ENCODE measurements around the gene ADAM30. TPM values are rescaled to one million over a fixed set of nuclear protein-coding genes. Genes with fewer than 3 reads are reported as not detected.

ADAM30 gene
- total and polyA plus RNA-seq, 2 of the 13 experiments (the other 11 are each of a cell fraction or from before 2014, with no cell fraction given) = not detected

DNA sequence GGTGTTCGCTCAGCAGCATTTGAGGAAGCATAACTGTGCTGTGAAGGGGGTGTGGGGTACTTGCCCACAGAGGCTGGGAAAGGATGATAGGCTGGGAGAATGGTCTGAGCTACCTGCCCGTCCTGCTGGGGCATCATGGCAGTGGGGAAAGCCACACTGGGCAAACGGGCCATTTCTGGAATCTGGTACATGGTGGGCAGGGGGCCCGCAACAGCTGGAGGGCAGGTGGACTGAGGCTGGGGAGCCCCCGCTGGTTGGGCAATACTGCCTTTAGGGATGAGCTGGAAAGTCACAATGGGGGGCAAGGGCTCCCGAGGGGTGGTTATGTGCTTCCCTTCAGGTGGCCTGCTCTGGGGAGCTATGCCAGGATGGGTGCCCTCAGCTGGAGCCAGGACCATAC lies 19.2 kb upstream of the ADAM30 start:
- in situ Hi-C loops (cut with HindIII; ENCODE audit: extremely low pct_ligation_motif_present, low pct_unique_long_range_greater_than_20kb) = no loop called here
- ChIA-PET CTCF (ENCODE audit: low intra/inter-chr PET ratio, low total read pairs) (no interaction called here), POLR2A (no interaction called here)
- intact Hi-C loops (cut with micrococcal nuclease; ENCODE audit: unreplicated experiment) = no loop called here
- Histone ChIP-seq H4K20me1 (ENCODE audit: insufficient read depth, low read length) (no peaks in the 10 kb centered on the region), H3K4me2 (ENCODE audit: low read depth, low read length) (no peak overlapping the region), H3K4me1 (ENCODE audit: insufficient read depth, low read length) (no peaks in the 10 kb centered on the region), H3K4me3 (replicated peaks in 1 of 3; ENCODE audit: insufficient read depth in 1 of 3, low read depth in 2 of 3, low read length in 3 of 3) (no peak overlapping the region), H3K9ac (ENCODE audit: insufficient read depth, low read depth, low read length) (no peak overlapping the region), H3K79me2 (ENCODE audit: insufficient read depth, low read length) (no peaks in the 10 kb centered on the region), H3K27me3 (ENCODE audit: control insufficient read depth in 1 of 2, insufficient read depth in 2 of 2, low read length in 2 of 2) (no peaks in the 10 kb centered on the region), H3K27ac (ENCODE audit: extremely low read length, insufficient read depth, low read length) (no peak overlapping the region), H3K9me3 (ENCODE audit: low read length) (no peaks in the 10 kb centered on the region), H2AFZ (ENCODE audit: low read length) (no peak overlapping the region), H3K36me3 (replicated peaks in 1 of 2; ENCODE audit: control insufficient read depth in 1 of 2, insufficient read depth in 2 of 2, low read length in 2 of 2) (peaks cover 7 to 27% of the 10 kb centered on the region in 2 experiments; a peak in 3 of 5 replicates)
- no peak for ATAC-seq
- FAIRE-seq = no peak
- 88% methylated on average over 2 of the region's 6 CpGs for WGBS (ENCODE audit: low lambda C conversion rate)
- DNase-seq (ENCODE audit: low spot score) = no peak
- TF ChIP-seq, protein P1, sequence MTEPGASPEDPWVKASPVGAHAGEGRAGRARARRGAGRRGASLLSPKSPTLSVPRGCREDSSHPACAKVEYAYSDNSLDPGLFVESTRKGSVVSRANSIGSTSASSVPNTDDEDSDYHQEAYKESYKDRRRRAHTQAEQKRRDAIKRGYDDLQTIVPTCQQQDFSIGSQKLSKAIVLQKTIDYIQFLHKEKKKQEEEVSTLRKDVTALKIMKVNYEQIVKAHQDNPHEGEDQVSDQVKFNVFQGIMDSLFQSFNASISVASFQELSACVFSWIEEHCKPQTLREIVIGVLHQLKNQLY (CRISPR knock-in tag; IDR thresholded peaks at IDR 0.05) = no peak
- no peak for TF ChIP-seq HDAC2 (CRISPR knock-in tag; IDR thresholded peaks at IDR 0.05)
- TF ChIP-seq, protein P2, sequence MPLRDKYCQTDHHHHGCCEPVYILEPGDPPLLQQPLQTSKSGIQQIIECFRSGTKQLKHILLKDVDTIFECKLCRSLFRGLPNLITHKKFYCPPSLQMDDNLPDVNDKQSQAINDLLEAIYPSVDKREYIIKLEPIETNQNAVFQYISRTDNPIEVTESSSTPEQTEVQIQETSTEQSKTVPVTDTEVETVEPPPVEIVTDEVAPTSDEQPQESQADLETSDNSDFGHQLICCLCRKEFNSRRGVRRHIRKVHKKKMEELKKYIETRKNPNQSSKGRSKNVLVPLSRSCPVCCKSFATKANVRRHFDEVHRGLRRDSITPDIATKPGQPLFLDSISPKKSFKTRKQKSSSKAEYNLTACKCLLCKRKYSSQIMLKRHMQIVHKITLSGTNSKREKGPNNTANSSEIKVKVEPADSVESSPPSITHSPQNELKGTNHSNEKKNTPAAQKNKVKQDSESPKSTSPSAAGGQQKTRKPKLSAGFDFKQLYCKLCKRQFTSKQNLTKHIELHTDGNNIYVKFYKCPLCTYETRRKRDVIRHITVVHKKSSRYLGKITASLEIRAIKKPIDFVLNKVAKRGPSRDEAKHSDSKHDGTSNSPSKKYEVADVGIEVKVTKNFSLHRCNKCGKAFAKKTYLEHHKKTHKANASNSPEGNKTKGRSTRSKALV (CRISPR knock-in tag; IDR thresholded peaks at IDR 0.05) = no peak
- no TSS peak for BruUV-seq (replicated peaks)

DNA sequence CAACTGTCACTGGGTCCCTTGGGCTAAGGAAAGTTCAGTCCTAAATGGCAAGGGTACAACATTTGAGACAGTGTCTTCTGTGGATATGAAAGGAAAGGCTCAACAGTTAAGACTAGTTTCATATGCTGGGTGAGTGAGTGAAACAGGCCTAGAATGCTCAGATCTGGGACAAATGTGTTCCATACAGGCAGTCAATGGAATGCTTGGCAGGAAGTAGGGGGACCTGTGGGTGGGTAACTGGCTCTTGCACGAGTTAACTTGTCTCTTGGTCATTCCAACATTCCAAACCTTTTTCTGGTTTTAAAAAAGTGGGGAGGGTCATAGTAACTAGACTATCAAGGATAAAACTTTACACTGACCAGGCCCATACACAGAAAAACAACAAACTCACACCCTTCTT lies 17.8 kb upstream of the ADAM30 start:
- ATAC-seq (no peak), DNase-seq (ENCODE audit: low spot score) (no peak), FAIRE-seq (no peak)
- ChIA-PET POLR2A (no interaction called here), CTCF (ENCODE audit: low intra/inter-chr PET ratio, low total read pairs) (no interaction called here)
- in situ Hi-C loops (cut with HindIII; ENCODE audit: extremely low pct_ligation_motif_present, low pct_unique_long_range_greater_than_20kb) (no loop called here), intact Hi-C loops (cut with micrococcal nuclease; ENCODE audit: unreplicated experiment) (no loop called here)
- Histone ChIP-seq H2AFZ (ENCODE audit: low read length) (no peak overlapping the region), H3K9ac (ENCODE audit: insufficient read depth, low read depth, low read length) (no peak overlapping the region), H3K27me3 (ENCODE audit: control insufficient read depth in 1 of 2, insufficient read depth in 2 of 2, low read length in 2 of 2) (no peaks in the 10 kb centered on the region), H3K27ac (ENCODE audit: extremely low read length, insufficient read depth, low read length) (no peak overlapping the region), H3K4me3 (replicated peaks in 1 of 3; ENCODE audit: insufficient read depth in 1 of 3, low read depth in 2 of 3, low read length in 3 of 3) (no peak overlapping the region), H3K36me3 (replicated peaks in 1 of 2; ENCODE audit: control insufficient read depth in 1 of 2, insufficient read depth in 2 of 2, low read length in 2 of 2) (peaks cover 5 to 23% of the 10 kb centered on the region in 2 experiments; a peak in 3 of 5 replicates), H4K20me1 (ENCODE audit: insufficient read depth, low read length) (no peaks in the 10 kb centered on the region), H3K79me2 (ENCODE audit: insufficient read depth, low read length) (no peaks in the 10 kb centered on the region), H3K4me2 (ENCODE audit: low read depth, low read length) (no peak overlapping the region), H3K4me1 (ENCODE audit: insufficient read depth, low read length) (no peaks in the 10 kb centered on the region), H3K9me3 (ENCODE audit: low read length) (no peaks in the 10 kb centered on the region)
- WGBS (ENCODE audit: low lambda C conversion rate) = 50% methylated on average over 1 of the region's 1 CpG
- BruUV-seq (replicated peaks) = no TSS peak
- TF ChIP-seq CEBPB (IDR thresholded peaks at IDR 0.05; ENCODE audit: borderline replicate concordance, low read depth, low read length) (no peak), ZNF629 (CRISPR knock-in tag; conservative IDR thresholded peaks at IDR 0.05) (no peak), MYPOP (CRISPR knock-in tag; IDR thresholded peaks at IDR 0.05) (no peak), ZNF777 (CRISPR knock-in tag; IDR thresholded peaks at IDR 0.05) (no peak), POGK (CRISPR knock-in tag; conservative IDR thresholded peaks at IDR 0.05) (no peak), ZNF749 (CRISPR knock-in tag; IDR thresholded peaks at IDR 0.05; ENCODE audit: borderline replicate concordance) (no peak), EP300 (IDR thresholded peaks at IDR 0.05; ENCODE audit: low read depth in 2 of 2, low read length in 2 of 2) (no peak), EP300 (CRISPR knock-in tag; IDR thresholded peaks at IDR 0.05; ENCODE audit: borderline replicate concordance) (no peak)
- TF ChIP-seq, protein P3, sequence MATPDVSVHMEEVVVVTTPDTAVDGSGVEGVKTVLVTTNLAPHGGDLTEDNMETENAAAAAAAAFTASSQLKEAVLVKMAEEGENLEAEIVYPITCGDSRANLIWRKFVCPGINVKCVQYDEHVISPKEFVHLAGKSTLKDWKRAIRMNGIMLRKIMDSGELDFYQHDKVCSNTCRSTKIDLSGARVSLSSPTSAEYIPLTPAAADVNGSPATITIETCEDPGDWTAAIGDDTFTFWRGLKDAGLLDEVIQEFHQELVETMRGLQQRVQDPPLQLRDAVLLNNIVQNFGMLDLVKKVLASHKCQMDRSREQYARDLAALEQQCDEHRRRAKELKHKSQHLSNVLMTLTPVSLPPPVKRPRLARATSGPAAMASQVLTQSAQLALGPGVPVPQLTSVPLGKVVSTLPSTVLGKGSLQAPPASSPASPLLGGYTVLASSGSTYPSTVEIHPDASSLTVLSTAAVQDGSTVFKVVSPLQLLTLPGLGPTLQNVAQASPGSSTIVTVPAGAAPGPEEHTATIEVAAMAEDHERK (CRISPR knock-in tag; IDR thresholded peaks at IDR 0.05; ENCODE audit: low read depth) = no peak

Measured in HepG2 (cell line).